Progenitor cell of endocrine pancreas (in vitro differentiated cells): ENCODE results near the gene ITPR2. TPM values are rescaled to one million over a fixed set of nuclear protein-coding genes. Genes with fewer than 3 reads are reported as not detected.

Experiments
- DNase-seq: peaks from one replicate; pipeline ENCODE4 v3.0.0; 2021; ENCODE audit warnings: low spot score; ENCODE audit not compliant: unreplicated experiment
- H3K27ac Mint-ChIP-seq: 2 replicates; pipeline ENCODE4 v1.8.0; 2021; ENCODE audit warnings: mild to moderate bottlenecking, moderate library complexity, mixed read lengths
- H3K27me3 Mint-ChIP-seq: 2 replicates; pipeline ENCODE4 v1.8.0; 2021; ENCODE audit warnings: mixed read lengths
- H3K36me3 Mint-ChIP-seq: 2 replicates; pipeline ENCODE4 v1.8.0; 2022; ENCODE audit warnings: mixed read lengths; ENCODE audit not compliant: insufficient read depth
- H3K4me1 Mint-ChIP-seq: 2 replicates; pipeline ENCODE4 v1.8.0; 2021; ENCODE audit warnings: low read depth, mixed read lengths
- H3K4me3 Mint-ChIP-seq: 2 replicates; pipeline ENCODE4 v1.8.0; 2021; ENCODE audit warnings: low read depth, mild to moderate bottlenecking, moderate library complexity, mixed read lengths
- H3K9me3 Mint-ChIP-seq: 2 replicates; pipeline ENCODE4 v1.8.0; 2021; ENCODE audit warnings: low read depth, mixed read lengths
- total RNA-seq: library from RNA; stranded (reverse); gene quantifications from 2 replicates; pipeline ENCODE4 v1.2.1, GENCODE V29; 2021
- TF ChIP-seq, protein P1 (sequence below): fragments of 200-600 bp; sonication (generic); IDR thresholded peaks from one replicate; pipeline ENCODE4 v1.5.0; 2021; ENCODE audit warnings: antibody characterized with exemption, mild to moderate bottlenecking; ENCODE audit not compliant: unreplicated experiment

Gene ITPR2
- total RNA-seq, 1 donor from 2014 or later, result 72.4 TPM

DNA sequence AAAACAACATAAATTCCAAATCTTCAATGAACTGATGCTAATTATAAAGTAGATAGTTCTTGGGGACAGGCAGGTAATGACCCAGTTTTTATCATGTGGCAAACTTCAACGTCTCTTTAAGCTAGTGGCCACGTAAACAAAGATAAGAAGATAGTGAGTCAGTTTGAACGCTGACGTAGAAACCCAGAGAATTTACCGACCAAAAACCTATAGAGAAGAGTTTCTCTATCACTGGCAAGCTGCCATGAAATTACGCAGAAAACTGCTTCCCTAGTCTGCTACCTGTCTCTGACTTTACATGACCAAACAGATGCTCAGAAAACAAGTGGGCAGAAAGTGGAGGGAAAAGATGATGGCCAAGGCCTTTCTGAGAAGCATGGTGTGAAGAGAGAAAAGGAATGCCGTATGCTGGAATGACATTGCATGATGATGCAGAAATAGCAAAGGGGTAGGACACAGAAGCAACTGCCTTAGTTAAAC is 136.3 kb downstream of the ITPR2 start:
- Mint-ChIP-seq H3K4me3 (no peak overlapping the region), H3K9me3 (peaks cover 4% of the 10 kb centered on the region), H3K36me3 (peaks cover 23% of the 10 kb centered on the region), H3K27me3 (no peaks in the 10 kb centered on the region), H3K4me1 (peaks cover 3% of the 10 kb centered on the region), H3K27ac (no peak overlapping the region)
- DNase-seq, result no peak
- TF ChIP-seq, protein P1, sequence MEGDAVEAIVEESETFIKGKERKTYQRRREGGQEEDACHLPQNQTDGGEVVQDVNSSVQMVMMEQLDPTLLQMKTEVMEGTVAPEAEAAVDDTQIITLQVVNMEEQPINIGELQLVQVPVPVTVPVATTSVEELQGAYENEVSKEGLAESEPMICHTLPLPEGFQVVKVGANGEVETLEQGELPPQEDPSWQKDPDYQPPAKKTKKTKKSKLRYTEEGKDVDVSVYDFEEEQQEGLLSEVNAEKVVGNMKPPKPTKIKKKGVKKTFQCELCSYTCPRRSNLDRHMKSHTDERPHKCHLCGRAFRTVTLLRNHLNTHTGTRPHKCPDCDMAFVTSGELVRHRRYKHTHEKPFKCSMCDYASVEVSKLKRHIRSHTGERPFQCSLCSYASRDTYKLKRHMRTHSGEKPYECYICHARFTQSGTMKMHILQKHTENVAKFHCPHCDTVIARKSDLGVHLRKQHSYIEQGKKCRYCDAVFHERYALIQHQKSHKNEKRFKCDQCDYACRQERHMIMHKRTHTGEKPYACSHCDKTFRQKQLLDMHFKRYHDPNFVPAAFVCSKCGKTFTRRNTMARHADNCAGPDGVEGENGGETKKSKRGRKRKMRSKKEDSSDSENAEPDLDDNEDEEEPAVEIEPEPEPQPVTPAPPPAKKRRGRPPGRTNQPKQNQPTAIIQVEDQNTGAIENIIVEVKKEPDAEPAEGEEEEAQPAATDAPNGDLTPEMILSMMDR, result no peak

DNA sequence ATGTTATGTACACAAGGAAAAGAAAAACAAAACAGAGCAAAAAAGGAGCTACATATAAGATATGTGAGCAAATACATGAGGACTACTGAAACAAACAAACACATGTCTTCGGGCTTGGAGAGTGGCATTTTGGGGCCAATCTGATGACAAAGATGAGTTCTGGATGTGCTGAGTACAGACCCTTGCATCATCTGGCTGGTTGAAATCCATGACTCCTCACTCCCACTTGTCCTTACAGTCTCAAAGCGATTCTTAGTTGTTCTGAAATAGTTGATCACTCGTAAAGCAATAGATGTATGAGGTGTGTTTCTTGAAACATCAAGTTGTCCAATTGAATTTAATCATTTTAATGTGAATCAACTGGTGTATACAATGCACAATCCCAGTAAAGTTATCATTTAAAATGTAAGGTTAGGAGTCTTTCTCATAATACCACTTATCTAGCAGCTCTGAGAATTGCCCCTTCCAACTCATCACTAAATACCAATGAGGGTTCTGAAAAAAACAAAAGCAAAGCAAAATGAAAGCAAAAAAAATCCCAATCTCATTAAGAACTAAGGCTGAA is 136.9 kb downstream of the ITPR2 start:
- TF ChIP-seq, protein P1, result no peak
- H3K27ac Mint-ChIP-seq, result no peak overlapping the region
- H3K36me3 Mint-ChIP-seq, result peaks cover 23% of the 10 kb centered on the region
- DNase-seq, result no peak
- H3K27me3 Mint-ChIP-seq, result no peaks in the 10 kb centered on the region
- no peak overlapping the region for H3K4me3 Mint-ChIP-seq
- H3K9me3 Mint-ChIP-seq, result peaks cover 4% of the 10 kb centered on the region
- H3K4me1 Mint-ChIP-seq, result peaks cover 8% of the 10 kb centered on the region

DNA sequence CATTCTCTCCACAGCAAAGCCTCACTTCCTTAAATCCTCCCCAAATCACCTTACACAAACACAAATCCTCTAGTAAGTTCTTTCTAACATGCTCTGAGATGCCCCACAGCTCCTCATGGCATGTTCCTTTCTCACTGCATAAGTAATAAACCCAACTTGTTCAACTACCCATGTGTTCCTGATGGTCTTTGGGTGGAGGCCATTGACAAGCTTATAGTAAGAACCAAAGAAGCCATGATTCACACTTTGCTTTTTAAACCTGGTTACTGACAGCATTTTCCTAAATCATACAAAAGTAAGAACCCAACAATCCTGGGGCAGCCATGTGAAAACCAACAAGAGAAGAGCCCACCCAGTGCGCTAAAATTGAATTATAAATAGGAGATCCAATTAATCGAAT is 138.6 kb downstream of the ITPR2 start:
- Mint-ChIP-seq H3K4me1 (peaks cover 9% of the 10 kb centered on the region), H3K27ac (no peak overlapping the region), H3K36me3 (peaks cover 23% of the 10 kb centered on the region), H3K4me3 (no peak overlapping the region), H3K9me3 (peaks cover 4% of the 10 kb centered on the region), H3K27me3 (no peaks in the 10 kb centered on the region)
- TF ChIP-seq, protein P1, result no peak
- DNase-seq, result no peak

DNA sequence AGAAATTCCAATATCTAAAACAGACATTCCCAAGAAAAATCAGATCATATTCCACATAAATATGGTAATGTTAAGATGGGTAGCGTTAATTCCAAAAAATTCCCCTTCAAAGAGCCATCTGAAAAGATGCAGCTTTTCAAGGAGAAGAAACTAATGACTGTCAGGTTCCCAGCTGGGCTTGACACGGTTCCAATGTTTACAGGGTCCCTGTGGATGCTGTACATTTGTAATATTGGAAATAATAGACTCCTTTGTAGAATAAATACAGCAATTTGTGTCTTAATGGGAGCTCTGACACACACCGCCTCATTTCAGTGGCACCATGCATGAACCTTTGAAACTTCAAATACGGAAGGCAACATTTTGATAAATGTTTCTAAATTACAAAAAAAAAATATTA is 140.6 kb downstream of the ITPR2 start:
- peak overlapping the region; percentile 9 for H3K27ac Mint-ChIP-seq
- TF ChIP-seq, protein P1, result no peak

DNA sequence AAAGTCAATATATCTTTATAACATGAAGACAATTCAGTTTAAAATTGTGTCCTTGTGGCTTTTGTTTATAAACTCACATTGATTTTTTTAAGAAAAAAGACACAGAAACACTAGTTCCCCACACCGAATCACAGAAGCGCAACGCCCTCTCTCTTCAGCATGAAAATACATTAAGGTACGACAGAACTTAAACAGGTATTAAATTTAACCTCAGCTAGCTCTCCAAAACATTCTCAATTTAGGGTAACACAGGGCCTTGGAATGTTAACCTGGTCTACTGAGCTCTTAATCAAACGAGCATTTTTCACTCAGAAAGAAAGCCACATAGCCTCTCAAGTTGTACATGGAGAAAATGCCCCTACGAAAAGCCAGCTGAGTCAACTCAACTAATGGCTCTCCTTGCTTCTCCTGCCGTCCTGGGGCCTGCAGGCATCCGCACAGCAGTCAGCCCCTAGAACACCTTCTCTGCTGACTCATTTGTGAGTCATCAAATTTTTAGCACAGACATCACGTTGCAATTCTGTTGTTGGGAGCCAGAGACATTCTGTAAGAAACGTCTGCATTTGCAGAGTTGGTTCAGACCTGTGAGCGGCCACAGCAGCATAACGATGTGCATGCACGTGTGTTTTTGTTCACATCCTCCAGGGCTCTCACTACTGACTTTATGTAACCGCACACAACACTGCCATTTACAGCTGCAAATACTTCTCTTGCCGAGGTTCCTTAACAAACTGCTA is 141.6 kb downstream of the ITPR2 start:
- Mint-ChIP-seq H3K27me3 (no peaks in the 10 kb centered on the region), H3K9me3 (no peaks in the 10 kb centered on the region), H3K36me3 (peaks cover 16% of the 10 kb centered on the region), H3K27ac (peak overlapping the region; percentile 79), H3K4me3 (no peak overlapping the region), H3K4me1 (peaks cover 9% of the 10 kb centered on the region)
- TF ChIP-seq, protein P1, result no peak
- DNase-seq, result no peak

More for the DNA sequence above, 140.6 kb downstream of the ITPR2 start:
- no peak for DNase-seq
- peaks cover 9% of the 10 kb centered on the region for H3K4me1 Mint-ChIP-seq
- H3K27me3 Mint-ChIP-seq, result no peaks in the 10 kb centered on the region
- H3K4me3 Mint-ChIP-seq, result no peak overlapping the region
- no peaks in the 10 kb centered on the region for H3K9me3 Mint-ChIP-seq
- H3K36me3 Mint-ChIP-seq, result peaks cover 17% of the 10 kb centered on the region
